ENCODE data around the gene TRIM5.

Gene TRIM5

DNA sequence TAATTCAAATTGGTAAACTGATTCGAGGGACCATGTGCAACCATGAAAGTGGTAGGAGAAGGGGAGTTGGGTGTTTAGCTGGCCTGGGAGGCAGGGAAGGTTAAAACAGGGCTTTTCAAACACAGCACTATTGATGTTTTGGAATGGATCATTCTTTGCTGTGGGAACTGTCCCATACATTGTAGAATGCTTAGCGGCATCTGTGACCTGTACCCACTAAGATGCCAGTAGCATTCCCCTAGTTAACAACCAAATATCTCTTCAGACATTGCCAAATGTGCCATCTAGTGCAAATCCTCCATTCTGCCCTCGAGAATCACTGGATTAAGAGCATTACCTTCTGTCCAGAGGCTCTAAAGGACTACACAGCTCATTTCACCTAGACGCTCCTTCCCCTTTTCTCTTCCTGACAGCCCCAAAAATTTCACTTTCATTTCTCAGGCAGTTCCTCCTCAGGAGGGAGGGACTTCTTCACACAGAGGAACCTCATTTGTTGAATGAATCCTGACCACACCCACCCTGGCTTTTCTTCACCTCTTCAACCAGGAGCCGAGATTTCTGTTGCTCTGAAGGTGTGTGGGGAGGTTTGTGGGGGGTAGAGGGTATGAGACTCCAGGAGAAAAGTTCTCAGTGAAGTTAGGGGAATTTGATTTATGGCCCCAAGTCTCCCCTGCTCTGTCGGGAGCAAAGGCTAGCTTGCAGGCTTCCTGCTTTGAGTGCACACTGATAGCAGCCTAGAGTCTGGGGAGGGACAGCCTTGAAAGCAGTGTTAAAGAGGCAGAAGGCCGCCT, 60.2 kb downstream of the TRIM5 start, which contains the start of gene TRIM34:
Gene TRIM34 (plus strand): TSS at position 513 of the 791 bp plus-strand sequence. CDS start 7,331 bp downstream, outside the sequence.
- Histone ChIP-seq H3K4me2 (ENCODE audit: low read length) (peak within 1 kb of the TSS; percentile 98), H3K4me1 (ENCODE audit: low read length) (peaks cover 18% of the 10 kb centered on the region), H3K9ac (ENCODE audit: low read length) (peak within 1 kb of the TSS; percentile 79), H3K9me3 (ENCODE audit: insufficient read depth, low read length) (no peaks in the 10 kb centered on the region), H3K79me2 (ENCODE audit: low read length) (no peaks in the 10 kb centered on the region), H3K36me3 (replicated peaks; ENCODE audit: low read depth, low read length) (no peaks in the 10 kb centered on the region), H2AFZ (ENCODE audit: low read depth, low read length) (peak within 1 kb of the TSS; percentile 80), H3K4me3 (ENCODE audit: low read length) (peak within 1 kb of the TSS; percentile 91), H3K27me3 (ENCODE audit: low read depth, low read length) (no peaks in the 10 kb centered on the region), H3K27ac (ENCODE audit: low read length) (peak within 1 kb of the TSS; percentile 64), H4K20me1 (ENCODE audit: insufficient read depth, low read length) (no peaks in the 10 kb centered on the region)
- TF ChIP-seq, protein P1, sequence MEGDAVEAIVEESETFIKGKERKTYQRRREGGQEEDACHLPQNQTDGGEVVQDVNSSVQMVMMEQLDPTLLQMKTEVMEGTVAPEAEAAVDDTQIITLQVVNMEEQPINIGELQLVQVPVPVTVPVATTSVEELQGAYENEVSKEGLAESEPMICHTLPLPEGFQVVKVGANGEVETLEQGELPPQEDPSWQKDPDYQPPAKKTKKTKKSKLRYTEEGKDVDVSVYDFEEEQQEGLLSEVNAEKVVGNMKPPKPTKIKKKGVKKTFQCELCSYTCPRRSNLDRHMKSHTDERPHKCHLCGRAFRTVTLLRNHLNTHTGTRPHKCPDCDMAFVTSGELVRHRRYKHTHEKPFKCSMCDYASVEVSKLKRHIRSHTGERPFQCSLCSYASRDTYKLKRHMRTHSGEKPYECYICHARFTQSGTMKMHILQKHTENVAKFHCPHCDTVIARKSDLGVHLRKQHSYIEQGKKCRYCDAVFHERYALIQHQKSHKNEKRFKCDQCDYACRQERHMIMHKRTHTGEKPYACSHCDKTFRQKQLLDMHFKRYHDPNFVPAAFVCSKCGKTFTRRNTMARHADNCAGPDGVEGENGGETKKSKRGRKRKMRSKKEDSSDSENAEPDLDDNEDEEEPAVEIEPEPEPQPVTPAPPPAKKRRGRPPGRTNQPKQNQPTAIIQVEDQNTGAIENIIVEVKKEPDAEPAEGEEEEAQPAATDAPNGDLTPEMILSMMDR (IDR thresholded peaks at IDR 0.05; ENCODE audit: low read depth, low read length): no peak
- no peak for TF ChIP-seq EZH2phosphoT487 (IDR thresholded peaks at IDR 0.05; ENCODE audit: low read depth)

DNA sequence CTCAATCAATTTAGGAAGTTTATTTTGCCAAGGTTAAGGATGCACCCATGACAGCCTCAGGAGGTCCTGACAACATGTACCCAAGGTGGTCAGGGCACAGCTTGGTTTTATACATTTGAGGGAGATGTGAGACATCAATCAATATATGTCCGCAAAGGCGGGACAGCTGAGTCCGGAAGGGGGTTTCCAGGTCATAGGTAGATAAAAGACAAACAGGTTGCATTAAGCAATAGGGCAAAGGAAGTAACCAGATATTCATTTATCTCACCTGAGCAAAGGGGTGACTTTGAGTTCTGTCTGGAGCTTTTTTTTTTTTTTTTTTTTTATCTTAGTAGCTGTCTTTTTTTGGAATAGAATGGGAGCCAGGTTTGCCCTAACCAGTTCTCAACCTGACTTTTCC, 62.1 kb downstream of the TRIM5 start:
- TF ChIP-seq, protein P1 (IDR thresholded peaks at IDR 0.05; ENCODE audit: low read depth, low read length): no peak
- no peak for TF ChIP-seq EZH2phosphoT487 (IDR thresholded peaks at IDR 0.05; ENCODE audit: low read depth)
- no peak overlapping the region for H3K4me3 ChIP-seq (ENCODE audit: low read length)
- no peaks in the 10 kb centered on the region for H3K36me3 ChIP-seq (replicated peaks; ENCODE audit: low read depth, low read length)
- no peaks in the 10 kb centered on the region for H3K27me3 ChIP-seq (ENCODE audit: low read depth, low read length)
- H3K4me1 ChIP-seq (ENCODE audit: low read length): peaks cover 18% of the 10 kb centered on the region
- H3K79me2 ChIP-seq (ENCODE audit: low read length): no peaks in the 10 kb centered on the region
- H4K20me1 ChIP-seq (ENCODE audit: insufficient read depth, low read length): no peaks in the 10 kb centered on the region
- no peak overlapping the region for H2AFZ ChIP-seq (ENCODE audit: low read depth, low read length)
- H3K9ac ChIP-seq (ENCODE audit: low read length): no peak overlapping the region
- no peaks in the 10 kb centered on the region for H3K9me3 ChIP-seq (ENCODE audit: insufficient read depth, low read length)
- H3K4me2 ChIP-seq (ENCODE audit: low read length): no peak overlapping the region
- no peak overlapping the region for H3K27ac ChIP-seq (ENCODE audit: low read length)

DNA sequence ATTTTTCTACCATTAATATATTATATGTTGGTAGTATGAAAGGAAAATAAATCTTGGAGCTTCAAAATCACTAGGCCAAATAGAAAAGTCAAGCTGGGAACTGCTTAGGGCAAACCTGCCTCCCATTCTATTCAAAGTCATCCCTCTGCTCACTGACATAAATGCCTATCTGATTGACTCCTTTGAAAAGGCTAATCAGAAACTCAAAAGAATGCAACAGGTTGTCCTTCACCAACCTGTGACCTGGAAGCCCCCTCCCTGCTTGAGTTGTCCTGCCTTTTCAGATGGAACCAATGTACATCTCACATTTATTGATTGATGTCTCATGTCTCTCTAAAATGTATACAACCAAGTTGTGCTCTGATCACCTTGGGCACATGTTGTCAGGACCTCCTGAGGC, 63.3 kb downstream of the TRIM5 start:
- TF ChIP-seq, protein P1 (IDR thresholded peaks at IDR 0.05; ENCODE audit: low read depth, low read length): no peak
- no peak for TF ChIP-seq EZH2phosphoT487 (IDR thresholded peaks at IDR 0.05; ENCODE audit: low read depth)
- no peaks in the 10 kb centered on the region for H3K36me3 ChIP-seq (replicated peaks; ENCODE audit: low read depth, low read length)
- peaks cover 18% of the 10 kb centered on the region for H3K4me1 ChIP-seq (ENCODE audit: low read length)

DNA sequence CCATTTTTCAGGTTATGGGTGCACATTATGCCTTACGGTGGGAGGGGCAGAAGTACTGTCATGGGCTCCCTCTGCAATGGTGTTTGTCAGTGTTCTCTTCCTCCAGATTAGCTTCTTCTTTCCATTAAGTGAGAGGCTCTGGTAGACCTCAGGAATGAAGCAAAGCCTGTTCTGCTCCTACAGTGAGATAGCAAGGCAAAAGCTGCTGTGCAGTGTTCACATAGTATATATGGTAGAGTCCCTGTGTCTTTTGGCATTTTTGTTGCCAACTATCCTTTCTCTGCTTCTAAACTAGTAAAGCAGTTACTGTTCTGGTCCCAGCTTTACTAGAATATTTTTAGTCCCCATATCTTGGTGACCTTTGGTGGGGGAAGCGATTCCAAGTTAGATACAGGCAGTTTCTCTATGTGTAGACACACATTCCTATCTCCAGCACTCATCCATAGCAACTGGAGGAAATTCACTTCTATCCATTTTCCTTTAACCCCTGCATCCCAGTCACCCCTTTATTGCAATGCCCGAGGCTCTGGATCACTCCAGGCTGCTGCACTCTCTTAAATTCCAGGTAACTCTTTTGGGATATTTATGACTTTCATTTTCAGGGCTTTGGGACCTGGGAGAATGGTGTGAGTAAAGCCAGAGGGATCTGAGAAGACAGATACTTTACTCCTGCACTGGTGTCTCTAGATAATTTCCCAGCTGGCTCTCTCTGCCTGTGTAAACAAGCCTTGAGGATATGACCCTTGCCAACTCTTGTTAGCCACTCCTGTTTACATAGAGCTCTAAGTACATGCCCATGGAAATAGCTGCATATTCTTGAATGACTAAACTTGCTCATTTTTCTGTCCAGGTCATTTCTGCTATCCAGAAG, 64.0 kb downstream of the TRIM5 start:
- Histone ChIP-seq H3K9ac (ENCODE audit: low read length) (no peak overlapping the region), H3K9me3 (ENCODE audit: insufficient read depth, low read length) (no peaks in the 10 kb centered on the region), H2AFZ (ENCODE audit: low read depth, low read length) (no peak overlapping the region), H3K4me1 (ENCODE audit: low read length) (peaks cover 17% of the 10 kb centered on the region), H3K27me3 (ENCODE audit: low read depth, low read length) (no peaks in the 10 kb centered on the region), H4K20me1 (ENCODE audit: insufficient read depth, low read length) (no peaks in the 10 kb centered on the region), H3K4me2 (ENCODE audit: low read length) (no peak overlapping the region), H3K27ac (ENCODE audit: low read length) (no peak overlapping the region), H3K36me3 (replicated peaks; ENCODE audit: low read depth, low read length) (no peaks in the 10 kb centered on the region), H3K4me3 (ENCODE audit: low read length) (no peak overlapping the region), H3K79me2 (ENCODE audit: low read length) (no peaks in the 10 kb centered on the region)
- no peak for TF ChIP-seq EZH2phosphoT487 (IDR thresholded peaks at IDR 0.05; ENCODE audit: low read depth)
- TF ChIP-seq, protein P1 (IDR thresholded peaks at IDR 0.05; ENCODE audit: low read depth, low read length): no peak

More for the DNA sequence above, 63.3 kb downstream of the TRIM5 start:
- Histone ChIP-seq H3K27me3 (ENCODE audit: low read depth, low read length) (no peaks in the 10 kb centered on the region), H3K4me3 (ENCODE audit: low read length) (no peak overlapping the region), H4K20me1 (ENCODE audit: insufficient read depth, low read length) (no peaks in the 10 kb centered on the region), H3K9me3 (ENCODE audit: insufficient read depth, low read length) (no peaks in the 10 kb centered on the region), H3K27ac (ENCODE audit: low read length) (no peak overlapping the region), H3K9ac (ENCODE audit: low read length) (no peak overlapping the region), H2AFZ (ENCODE audit: low read depth, low read length) (no peak overlapping the region), H3K79me2 (ENCODE audit: low read length) (no peaks in the 10 kb centered on the region), H3K4me2 (ENCODE audit: low read length) (no peak overlapping the region)
